Measurements from ENCODE around the gene TSSK2.

The TSSK2 gene

DNA sequence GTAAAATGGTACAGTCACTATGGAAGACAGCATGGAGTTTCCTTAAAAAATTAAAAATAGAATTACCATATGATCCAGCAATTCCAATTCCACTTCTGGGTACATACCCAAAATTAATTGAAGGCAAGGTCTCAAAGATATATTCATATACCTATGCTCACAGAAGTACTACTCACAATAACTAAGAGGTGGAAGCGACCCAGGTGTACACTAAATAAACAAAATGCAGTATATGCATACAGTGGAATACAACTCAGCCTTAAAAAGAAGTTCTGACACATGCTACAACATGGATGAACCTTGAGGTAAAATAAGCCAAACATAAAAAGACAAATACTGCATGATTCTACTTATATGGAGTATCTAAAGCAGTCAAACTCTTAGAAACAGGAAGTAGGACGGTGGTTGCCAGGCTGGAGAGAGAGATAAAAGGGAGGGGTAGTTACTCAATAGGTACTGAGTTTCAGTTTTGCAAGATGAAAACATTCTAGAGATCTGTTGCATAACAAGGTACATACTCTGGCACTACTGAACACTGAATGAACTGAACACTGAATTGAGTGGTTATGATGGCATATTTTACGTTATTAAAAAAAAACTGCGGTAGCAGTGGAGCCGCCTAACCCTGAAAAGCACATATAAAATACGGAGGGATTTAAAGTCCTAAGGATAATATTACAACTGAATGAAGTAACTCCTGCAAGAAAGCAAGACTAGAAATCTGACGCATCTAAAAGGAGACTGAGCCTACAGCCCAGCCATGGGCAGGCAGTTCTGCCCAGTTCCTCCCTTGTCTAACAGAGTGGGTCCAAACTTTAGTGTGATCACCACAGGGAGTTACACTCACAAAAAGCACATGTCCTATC lies 21.7 kb upstream of the TSSK2 start:
- no peaks in the 10 kb centered on the region for H3K9me3 ChIP-seq (ENCODE audit: control insufficient read depth, insufficient read depth, low read length)
- no peak overlapping the region for H3K9ac ChIP-seq (ENCODE audit: low read depth, low read length)
- H3K27me3 ChIP-seq (ENCODE audit: control insufficient read depth, insufficient read depth, low read length): no peaks in the 10 kb centered on the region
- H3K4me1 ChIP-seq (ENCODE audit: control insufficient read depth, insufficient read depth, low read length): peaks cover 10% of the 10 kb centered on the region
- no peak overlapping the region for H3K4me3 ChIP-seq (ENCODE audit: low read depth, low read length)
- no peaks in the 10 kb centered on the region for H3K36me3 ChIP-seq (ENCODE audit: control insufficient read depth, insufficient read depth, low read length)

DNA sequence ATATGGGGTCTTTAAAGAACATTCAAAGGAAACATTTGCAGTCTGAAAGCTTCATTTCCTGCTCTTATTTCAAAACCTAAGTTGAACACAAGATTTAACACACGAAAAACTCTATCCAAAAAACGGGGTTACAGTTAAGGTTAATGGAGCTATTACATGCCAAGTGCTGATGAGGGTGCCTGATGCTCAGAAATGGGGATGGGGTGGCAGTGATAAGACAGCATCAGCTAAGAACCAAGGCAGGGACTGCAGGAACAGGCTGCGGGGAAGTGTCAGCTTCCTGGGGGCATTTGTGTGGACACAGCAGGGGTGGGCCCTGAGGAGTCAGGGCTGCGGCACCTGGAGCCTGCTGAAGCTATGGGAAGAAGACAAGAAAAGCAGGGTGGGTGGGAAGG lies 21.0 kb upstream of the TSSK2 start:
- no peaks in the 10 kb centered on the region for H3K27me3 ChIP-seq (ENCODE audit: control insufficient read depth, insufficient read depth, low read length)
- H3K36me3 ChIP-seq (ENCODE audit: control insufficient read depth, insufficient read depth, low read length): no peaks in the 10 kb centered on the region
- peaks cover 10% of the 10 kb centered on the region for H3K4me1 ChIP-seq (ENCODE audit: control insufficient read depth, insufficient read depth, low read length)
- no peak overlapping the region for H3K4me3 ChIP-seq (ENCODE audit: low read depth, low read length)
- no peaks in the 10 kb centered on the region for H3K9me3 ChIP-seq (ENCODE audit: control insufficient read depth, insufficient read depth, low read length)
- H3K9ac ChIP-seq (ENCODE audit: low read depth, low read length): no peak overlapping the region

DNA sequence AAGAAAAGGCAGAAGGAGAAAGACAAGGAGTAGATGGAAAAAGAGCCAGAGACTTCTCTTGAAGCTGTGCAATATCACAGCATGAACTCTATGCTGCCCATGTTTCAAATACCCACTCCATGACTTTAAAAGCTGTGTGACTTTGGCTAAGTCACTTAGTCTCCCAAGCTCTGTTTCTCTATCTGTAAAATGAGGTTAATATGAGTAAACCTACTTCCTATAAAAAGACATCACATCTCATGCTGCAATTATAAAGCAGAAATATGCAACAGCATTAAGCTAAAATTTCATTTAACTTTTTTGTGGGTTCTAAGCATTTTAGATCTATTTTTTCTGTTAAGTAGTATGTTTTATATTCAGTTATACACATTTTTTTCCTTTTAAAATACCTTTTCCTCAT lies 20.5 kb upstream of the TSSK2 start:
- Histone ChIP-seq H3K36me3 (ENCODE audit: control insufficient read depth, insufficient read depth, low read length) (no peaks in the 10 kb centered on the region), H3K9me3 (ENCODE audit: control insufficient read depth, insufficient read depth, low read length) (no peaks in the 10 kb centered on the region)

DNA sequence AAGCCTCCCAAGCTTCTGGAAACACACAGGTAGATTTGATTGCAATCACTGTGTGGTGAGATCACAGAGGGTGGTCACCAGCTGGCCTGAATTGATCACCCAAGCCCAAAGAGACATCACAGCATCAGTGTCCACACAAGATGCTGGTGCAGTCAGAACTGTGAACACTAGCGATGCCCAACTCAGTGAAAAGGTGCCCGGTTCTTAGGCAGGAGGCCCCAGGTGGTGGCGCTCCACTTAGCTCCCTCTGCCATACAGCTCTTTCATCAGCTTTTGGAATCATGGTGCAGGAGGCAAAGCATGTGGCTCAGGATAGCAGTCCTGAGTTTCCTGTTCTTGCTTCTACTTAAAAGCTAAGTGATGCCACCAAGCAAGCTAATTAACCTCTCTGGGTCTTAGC lies 20.0 kb upstream of the TSSK2 start:
- H3K4me3 ChIP-seq (ENCODE audit: low read depth, low read length): no peak overlapping the region

More for the DNA sequence above, 20.5 kb upstream of the TSSK2 start:
- no peak overlapping the region for H3K9ac ChIP-seq (ENCODE audit: low read depth, low read length)
- H3K4me3 ChIP-seq (ENCODE audit: low read depth, low read length): no peak overlapping the region
- H3K27me3 ChIP-seq (ENCODE audit: control insufficient read depth, insufficient read depth, low read length): no peaks in the 10 kb centered on the region
- H3K4me1 ChIP-seq (ENCODE audit: control insufficient read depth, insufficient read depth, low read length): peaks cover 10% of the 10 kb centered on the region

DNA sequence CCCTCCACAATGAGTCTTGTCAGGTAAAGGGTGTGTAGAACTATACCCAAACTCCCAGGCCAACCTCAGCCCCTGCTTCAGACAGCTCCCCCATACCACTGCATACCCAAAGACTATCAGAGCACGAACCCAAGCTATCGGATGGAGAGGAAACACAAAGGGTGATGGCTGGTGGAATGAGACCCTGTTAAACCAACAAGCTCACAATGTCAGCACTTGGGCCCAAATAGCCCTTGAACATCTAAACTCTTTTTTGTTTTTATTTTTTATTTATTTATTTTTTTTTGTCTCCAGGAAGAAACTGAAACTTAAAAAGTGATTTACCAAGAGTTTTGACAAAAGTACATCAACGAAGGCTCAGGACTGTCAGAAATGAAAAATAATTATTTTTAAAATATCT lies 19.5 kb upstream of the TSSK2 start:
- H3K36me3 ChIP-seq (ENCODE audit: control insufficient read depth, insufficient read depth, low read length): no peaks in the 10 kb centered on the region
- H3K4me1 ChIP-seq (ENCODE audit: control insufficient read depth, insufficient read depth, low read length): peaks cover 10% of the 10 kb centered on the region
- H3K9ac ChIP-seq (ENCODE audit: low read depth, low read length): no peak overlapping the region
- no peaks in the 10 kb centered on the region for H3K27me3 ChIP-seq (ENCODE audit: control insufficient read depth, insufficient read depth, low read length)
- no peaks in the 10 kb centered on the region for H3K9me3 ChIP-seq (ENCODE audit: control insufficient read depth, insufficient read depth, low read length)
- H3K4me3 ChIP-seq (ENCODE audit: low read depth, low read length): no peak overlapping the region

More for the DNA sequence above, 20.0 kb upstream of the TSSK2 start:
- Histone ChIP-seq H3K9ac (ENCODE audit: low read depth, low read length) (no peak overlapping the region), H3K36me3 (ENCODE audit: control insufficient read depth, insufficient read depth, low read length) (no peaks in the 10 kb centered on the region), H3K4me1 (ENCODE audit: control insufficient read depth, insufficient read depth, low read length) (peaks cover 10% of the 10 kb centered on the region), H3K27me3 (ENCODE audit: control insufficient read depth, insufficient read depth, low read length) (no peaks in the 10 kb centered on the region), H3K9me3 (ENCODE audit: control insufficient read depth, insufficient read depth, low read length) (no peaks in the 10 kb centered on the region)

DNA sequence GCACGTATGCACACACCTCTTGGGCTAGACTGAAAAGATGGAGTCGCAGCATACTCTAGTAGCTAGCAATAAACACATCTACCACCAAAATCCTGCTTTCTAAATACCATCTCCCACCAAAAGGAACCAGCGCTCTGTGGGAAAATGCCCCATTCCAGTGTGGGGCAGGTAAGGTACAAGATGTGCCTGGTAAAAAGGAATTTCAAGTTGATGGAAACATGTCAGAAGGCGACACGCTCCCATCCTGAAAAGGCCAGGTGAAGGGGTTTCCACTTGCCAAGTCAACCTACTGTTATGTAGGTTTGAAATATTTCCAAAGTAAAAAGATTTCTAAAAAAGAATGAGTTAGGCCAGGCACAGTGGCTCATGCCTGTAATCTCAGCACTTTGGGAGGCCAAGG lies 17.7 kb upstream of the TSSK2 start:
- Histone ChIP-seq H3K36me3 (ENCODE audit: control insufficient read depth, insufficient read depth, low read length) (no peaks in the 10 kb centered on the region), H3K4me1 (ENCODE audit: control insufficient read depth, insufficient read depth, low read length) (peaks cover 10% of the 10 kb centered on the region), H3K4me3 (ENCODE audit: low read depth, low read length) (no peak overlapping the region), H3K27me3 (ENCODE audit: control insufficient read depth, insufficient read depth, low read length) (no peaks in the 10 kb centered on the region), H3K9ac (ENCODE audit: low read depth, low read length) (no peak overlapping the region), H3K9me3 (ENCODE audit: control insufficient read depth, insufficient read depth, low read length) (no peaks in the 10 kb centered on the region)

DNA sequence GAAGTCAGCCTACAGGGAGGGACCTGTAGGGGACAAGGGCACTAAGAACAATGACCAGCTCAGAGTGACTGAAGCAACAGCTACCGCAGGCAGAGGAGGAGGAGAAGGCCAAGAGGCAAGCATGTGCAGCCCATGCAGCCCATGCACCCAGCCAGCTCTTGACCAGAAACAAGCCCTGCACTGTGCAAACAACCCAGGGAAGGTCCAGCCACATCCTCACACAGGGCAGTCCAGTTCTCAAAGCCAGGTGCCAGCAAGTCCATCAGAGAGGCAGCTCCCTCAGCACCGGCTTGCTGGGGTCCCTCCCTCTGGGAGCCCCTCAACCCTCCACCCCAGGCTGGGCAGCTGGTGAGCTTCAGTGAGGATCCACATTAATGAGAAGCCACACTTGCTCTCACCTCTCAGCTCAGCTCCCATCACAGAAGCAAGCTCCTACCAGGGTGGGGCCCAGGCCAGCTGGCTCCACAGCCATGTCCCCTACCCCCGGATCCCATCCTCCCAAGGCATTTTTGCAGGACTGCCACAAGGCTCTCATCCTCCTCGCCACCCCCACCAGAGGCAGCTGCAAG lies 16.0 kb upstream of the TSSK2 start:
- H3K4me3 ChIP-seq (ENCODE audit: low read depth, low read length): no peak overlapping the region
- no peaks in the 10 kb centered on the region for H3K27me3 ChIP-seq (ENCODE audit: control insufficient read depth, insufficient read depth, low read length)
- H3K9me3 ChIP-seq (ENCODE audit: control insufficient read depth, insufficient read depth, low read length): no peaks in the 10 kb centered on the region
- no peaks in the 10 kb centered on the region for H3K36me3 ChIP-seq (ENCODE audit: control insufficient read depth, insufficient read depth, low read length)
- H3K9ac ChIP-seq (ENCODE audit: low read depth, low read length): no peak overlapping the region
- H3K4me1 ChIP-seq (ENCODE audit: control insufficient read depth, insufficient read depth, low read length): peaks cover 3% of the 10 kb centered on the region

DNA sequence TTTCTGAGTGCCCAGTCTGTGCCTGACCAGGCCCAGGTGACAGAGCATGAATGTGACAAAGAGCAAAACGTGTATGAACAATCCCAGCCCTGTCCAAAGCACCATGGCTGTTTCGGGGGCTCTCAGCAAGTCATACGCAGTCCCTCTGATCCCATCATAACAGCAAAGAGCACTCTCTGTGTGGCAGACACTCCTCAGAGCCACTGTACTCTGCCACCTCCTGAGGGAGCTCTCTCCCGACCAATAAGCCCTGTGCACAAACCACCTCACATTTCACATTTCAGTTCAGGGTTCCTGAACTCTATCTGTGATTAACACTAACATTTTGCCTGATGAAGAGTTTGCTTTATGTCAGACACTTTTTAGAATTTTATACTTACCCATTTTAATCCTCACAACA lies 15.5 kb upstream of the TSSK2 start:
- Histone ChIP-seq H3K36me3 (ENCODE audit: control insufficient read depth, insufficient read depth, low read length) (peaks cover 3% of the 10 kb centered on the region), H3K4me1 (ENCODE audit: control insufficient read depth, insufficient read depth, low read length) (peaks cover 5% of the 10 kb centered on the region), H3K9ac (ENCODE audit: low read depth, low read length) (no peak overlapping the region)

DNA sequence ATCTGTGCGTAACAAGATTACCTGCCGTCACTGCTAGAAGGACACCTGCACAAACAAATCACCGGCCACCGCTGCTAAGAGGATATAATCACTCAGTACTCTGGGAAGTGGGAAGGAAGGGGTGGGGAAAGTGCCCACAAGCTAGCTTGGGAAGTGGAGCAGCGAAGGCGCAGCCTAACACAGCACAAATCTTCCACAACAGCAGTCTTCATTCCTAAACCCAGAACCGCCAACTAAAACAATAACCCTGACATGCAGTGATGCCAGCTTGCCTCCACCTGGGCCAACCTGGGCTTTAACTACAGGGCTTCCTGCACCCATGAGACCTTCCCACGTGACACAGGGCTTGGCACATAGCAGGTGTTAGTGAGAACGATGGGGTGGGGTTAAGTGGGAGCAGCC lies 14.0 kb upstream of the TSSK2 start:
- Histone ChIP-seq H3K9ac (ENCODE audit: low read depth, low read length) (no peak overlapping the region), H3K27me3 (ENCODE audit: control insufficient read depth, insufficient read depth, low read length) (no peaks in the 10 kb centered on the region), H3K4me3 (ENCODE audit: low read depth, low read length) (no peak overlapping the region), H3K36me3 (ENCODE audit: control insufficient read depth, insufficient read depth, low read length) (peaks cover 3% of the 10 kb centered on the region), H3K4me1 (ENCODE audit: control insufficient read depth, insufficient read depth, low read length) (peaks cover 3% of the 10 kb centered on the region), H3K9me3 (ENCODE audit: control insufficient read depth, insufficient read depth, low read length) (no peaks in the 10 kb centered on the region)

More for the DNA sequence above, 15.5 kb upstream of the TSSK2 start:
- Histone ChIP-seq H3K9me3 (ENCODE audit: control insufficient read depth, insufficient read depth, low read length) (no peaks in the 10 kb centered on the region), H3K27me3 (ENCODE audit: control insufficient read depth, insufficient read depth, low read length) (no peaks in the 10 kb centered on the region), H3K4me3 (ENCODE audit: low read depth, low read length) (no peak overlapping the region)

DNA sequence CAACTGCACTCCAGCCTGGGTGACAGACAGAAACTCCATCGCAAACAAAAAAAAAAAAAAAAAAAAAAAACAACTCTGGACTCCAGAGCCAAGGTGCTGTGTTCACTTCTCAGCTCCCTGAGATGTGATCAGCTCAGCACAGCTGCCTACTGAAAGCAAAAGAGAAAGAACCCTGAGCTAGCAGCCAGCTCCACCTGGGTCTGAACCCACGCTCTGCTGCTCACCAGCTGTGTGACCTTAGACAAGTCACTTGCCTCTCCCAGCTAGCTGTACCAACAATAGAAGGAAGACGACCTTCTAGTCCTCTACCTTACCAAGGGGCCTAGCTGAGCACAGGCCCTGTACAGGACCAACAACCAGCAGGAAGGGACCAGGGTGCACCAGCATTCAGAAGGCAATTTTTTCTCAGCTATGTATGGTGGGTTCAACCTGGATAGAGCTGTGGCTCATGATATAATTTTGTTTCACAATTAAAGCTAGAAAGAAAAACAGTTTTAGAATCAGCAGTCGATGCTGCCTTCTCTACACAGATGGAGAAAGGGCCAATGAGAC lies 12.7 kb upstream of the TSSK2 start:
- Histone ChIP-seq H3K27me3 (ENCODE audit: control insufficient read depth, insufficient read depth, low read length) (no peaks in the 10 kb centered on the region), H3K9me3 (ENCODE audit: control insufficient read depth, insufficient read depth, low read length) (no peaks in the 10 kb centered on the region), H3K4me3 (ENCODE audit: low read depth, low read length) (no peak overlapping the region), H3K9ac (ENCODE audit: low read depth, low read length) (no peak overlapping the region), H3K36me3 (ENCODE audit: control insufficient read depth, insufficient read depth, low read length) (peaks cover 3% of the 10 kb centered on the region), H3K4me1 (ENCODE audit: control insufficient read depth, insufficient read depth, low read length) (peaks cover 3% of the 10 kb centered on the region)

DNA sequence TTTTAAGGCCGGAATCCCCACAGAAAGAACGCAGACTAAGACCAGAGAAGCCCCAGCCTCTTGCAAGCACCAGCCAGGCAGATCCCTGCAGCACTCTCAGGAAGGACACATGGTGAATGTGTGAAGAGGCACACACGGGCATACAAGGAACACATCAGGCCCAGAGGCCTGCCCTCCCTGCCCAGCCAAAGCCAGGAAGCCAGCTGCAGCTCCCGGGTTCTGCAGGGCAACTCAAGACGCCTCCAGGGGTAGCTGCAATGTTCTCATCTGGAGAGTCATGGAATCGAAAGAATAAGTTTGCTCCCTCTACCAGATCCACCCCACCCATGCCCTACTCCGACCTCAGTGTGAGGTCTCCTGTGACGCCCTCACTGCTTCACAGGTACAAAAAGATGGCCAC lies 11.2 kb upstream of the TSSK2 start:
- Histone ChIP-seq H3K27me3 (ENCODE audit: control insufficient read depth, insufficient read depth, low read length) (no peaks in the 10 kb centered on the region), H3K9ac (ENCODE audit: low read depth, low read length) (no peak overlapping the region)

More for the DNA sequence above, 11.2 kb upstream of the TSSK2 start:
- Histone ChIP-seq H3K4me3 (ENCODE audit: low read depth, low read length) (no peak overlapping the region), H3K4me1 (ENCODE audit: control insufficient read depth, insufficient read depth, low read length) (peaks cover 3% of the 10 kb centered on the region), H3K36me3 (ENCODE audit: control insufficient read depth, insufficient read depth, low read length) (peaks cover 3% of the 10 kb centered on the region), H3K9me3 (ENCODE audit: control insufficient read depth, insufficient read depth, low read length) (no peaks in the 10 kb centered on the region)

Measured in iPS-15b (cell line).